ENCODE results near the gene MSMO1. TPM values are rescaled to one million over a fixed set of nuclear protein-coding genes. Genes with fewer than 3 reads are reported as not detected.

The MSMO1 gene
- total RNA-seq, 4 donors from 2014 or later: 10.7 to 148 (median 111) TPM

DNA sequence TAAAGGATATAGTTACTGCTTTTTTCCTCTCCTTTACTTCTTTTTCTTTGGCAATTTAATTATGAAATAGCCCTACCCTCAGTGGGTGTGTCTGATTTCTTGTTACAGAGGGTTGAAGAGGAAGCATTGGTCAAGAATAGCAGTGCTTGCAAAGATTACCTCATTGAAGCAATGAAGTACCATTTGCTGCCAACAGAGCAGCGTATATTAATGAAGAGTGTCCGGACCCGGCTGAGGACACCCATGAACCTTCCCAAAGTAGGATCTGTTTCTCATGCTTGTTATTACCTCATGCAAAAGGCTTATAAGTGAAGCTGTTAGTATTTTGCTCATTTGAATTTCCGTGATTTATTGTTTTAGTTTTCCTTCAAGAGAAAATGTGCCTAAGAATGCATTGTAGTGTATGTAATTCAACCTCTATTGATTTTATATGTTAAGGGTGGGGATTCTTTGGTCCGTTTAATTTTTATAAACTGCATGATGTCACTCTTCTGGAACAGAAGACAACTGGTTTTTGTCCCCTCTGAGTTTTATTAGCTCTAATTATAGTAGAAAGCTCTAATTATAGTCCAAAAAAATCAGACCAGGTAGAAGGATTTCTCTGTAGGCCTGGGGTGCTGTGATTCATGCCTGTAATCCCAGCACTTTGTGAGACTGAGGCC, 27.9 kb upstream of the MSMO1 start:
- TF ChIP-seq POLR2A (IDR thresholded peaks at IDR 0.05): no peak
- TF ChIP-seq, protein P1, sequence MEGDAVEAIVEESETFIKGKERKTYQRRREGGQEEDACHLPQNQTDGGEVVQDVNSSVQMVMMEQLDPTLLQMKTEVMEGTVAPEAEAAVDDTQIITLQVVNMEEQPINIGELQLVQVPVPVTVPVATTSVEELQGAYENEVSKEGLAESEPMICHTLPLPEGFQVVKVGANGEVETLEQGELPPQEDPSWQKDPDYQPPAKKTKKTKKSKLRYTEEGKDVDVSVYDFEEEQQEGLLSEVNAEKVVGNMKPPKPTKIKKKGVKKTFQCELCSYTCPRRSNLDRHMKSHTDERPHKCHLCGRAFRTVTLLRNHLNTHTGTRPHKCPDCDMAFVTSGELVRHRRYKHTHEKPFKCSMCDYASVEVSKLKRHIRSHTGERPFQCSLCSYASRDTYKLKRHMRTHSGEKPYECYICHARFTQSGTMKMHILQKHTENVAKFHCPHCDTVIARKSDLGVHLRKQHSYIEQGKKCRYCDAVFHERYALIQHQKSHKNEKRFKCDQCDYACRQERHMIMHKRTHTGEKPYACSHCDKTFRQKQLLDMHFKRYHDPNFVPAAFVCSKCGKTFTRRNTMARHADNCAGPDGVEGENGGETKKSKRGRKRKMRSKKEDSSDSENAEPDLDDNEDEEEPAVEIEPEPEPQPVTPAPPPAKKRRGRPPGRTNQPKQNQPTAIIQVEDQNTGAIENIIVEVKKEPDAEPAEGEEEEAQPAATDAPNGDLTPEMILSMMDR (IDR thresholded peaks at IDR 0.05): no peak
- Histone ChIP-seq H3K27me3 (no peaks in the 10 kb centered on the region), H3K36me3 (peaks cover 0 to 8% (median 0%) of the 10 kb centered on the region in 3 donors), H3K4me1 (no peaks in the 10 kb centered on the region), H3K4me3 (no peak overlapping the region), H3K9me3 (no peaks in the 10 kb centered on the region), H3K27ac (no peak overlapping the region)
- no peak for DNase-seq

DNA sequence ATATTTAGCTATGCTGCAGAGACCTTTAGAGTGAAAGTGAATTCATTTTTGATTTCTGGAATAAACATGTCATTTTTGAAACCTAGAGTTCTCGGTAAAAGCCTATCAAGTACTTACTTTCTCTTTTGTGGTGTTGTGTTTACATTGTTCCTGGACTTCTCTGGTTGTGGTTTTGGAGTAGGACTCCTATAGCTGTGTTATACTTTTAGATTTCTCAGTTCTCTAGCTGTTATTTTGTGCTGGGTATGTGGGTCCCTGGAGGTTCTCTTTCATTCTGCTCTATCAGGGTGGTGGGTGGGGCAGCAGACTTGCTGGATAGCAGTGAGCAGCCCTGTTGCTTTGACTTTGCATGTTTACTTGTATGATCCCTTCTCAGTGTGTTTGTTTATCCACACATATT, 25.6 kb upstream of the MSMO1 start:
- peaks cover 0 to 5% (median 0%) of the 10 kb centered on the region in 3 donors for H3K36me3 ChIP-seq
- H3K4me1 ChIP-seq: no peaks in the 10 kb centered on the region
- no peak for DNase-seq
- H3K9me3 ChIP-seq: no peaks in the 10 kb centered on the region
- no peaks in the 10 kb centered on the region for H3K27me3 ChIP-seq
- no peak overlapping the region for H3K27ac ChIP-seq
- H3K4me3 ChIP-seq: no peak overlapping the region
- TF ChIP-seq, protein P1 (IDR thresholded peaks at IDR 0.05): no peak
- no peak for TF ChIP-seq POLR2A (IDR thresholded peaks at IDR 0.05)

DNA sequence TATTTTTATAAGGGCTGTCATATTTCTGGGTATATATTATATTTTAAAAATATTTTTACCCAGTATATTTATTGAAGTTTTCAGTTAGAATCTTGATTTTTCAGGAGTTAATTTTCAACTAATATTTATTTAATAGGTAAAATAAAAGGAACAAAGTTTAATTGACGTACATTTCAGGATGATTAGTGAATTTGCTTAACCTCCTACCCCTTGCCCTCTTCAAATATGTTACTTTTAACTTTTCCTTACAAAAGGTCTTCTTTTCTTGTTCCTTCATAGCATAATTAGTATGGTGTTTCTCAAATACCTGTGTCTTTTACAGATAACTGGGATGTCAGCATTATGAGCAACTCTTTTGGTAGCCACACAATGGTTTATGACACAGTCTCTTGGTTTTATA, 24.8 kb upstream of the MSMO1 start:
- Histone ChIP-seq H3K36me3 (peaks cover 0 to 3% (median 0%) of the 10 kb centered on the region in 3 donors), H3K9me3 (no peaks in the 10 kb centered on the region), H3K4me1 (no peaks in the 10 kb centered on the region), H3K27ac (no peak overlapping the region), H3K4me3 (no peak overlapping the region), H3K27me3 (no peaks in the 10 kb centered on the region)
- TF ChIP-seq, protein P1 (IDR thresholded peaks at IDR 0.05): no peak
- TF ChIP-seq POLR2A (IDR thresholded peaks at IDR 0.05): no peak
- no peak for DNase-seq

DNA sequence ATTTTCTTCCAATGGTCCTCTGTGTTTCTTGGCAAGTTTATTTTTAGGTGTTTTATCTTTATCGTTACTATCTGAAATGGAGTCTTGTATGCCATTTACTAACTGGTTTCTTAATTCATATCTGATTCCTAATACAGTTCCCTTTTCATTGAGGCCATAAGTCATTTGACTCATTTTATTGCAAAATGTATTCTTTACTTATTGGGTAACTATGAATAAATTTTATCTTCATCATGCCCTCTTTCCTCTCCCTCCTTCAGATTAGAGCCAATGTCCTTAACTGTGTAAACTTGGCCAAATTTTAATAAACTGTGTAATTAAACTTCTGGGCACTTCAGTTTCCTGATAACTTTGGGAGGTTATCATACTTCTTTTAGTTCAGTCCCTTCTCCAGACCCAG, 19.3 kb upstream of the MSMO1 start:
- Histone ChIP-seq H3K9me3 (no peaks in the 10 kb centered on the region), H3K27ac (no peak overlapping the region), H3K4me3 (no peak overlapping the region), H3K4me1 (no peaks in the 10 kb centered on the region), H3K27me3 (no peaks in the 10 kb centered on the region), H3K36me3 (peaks cover 0 to 9% (median 0%) of the 10 kb centered on the region in 3 donors)
- no peak for TF ChIP-seq POLR2A (IDR thresholded peaks at IDR 0.05)
- TF ChIP-seq, protein P1 (IDR thresholded peaks at IDR 0.05): no peak
- DNase-seq: no peak

DNA sequence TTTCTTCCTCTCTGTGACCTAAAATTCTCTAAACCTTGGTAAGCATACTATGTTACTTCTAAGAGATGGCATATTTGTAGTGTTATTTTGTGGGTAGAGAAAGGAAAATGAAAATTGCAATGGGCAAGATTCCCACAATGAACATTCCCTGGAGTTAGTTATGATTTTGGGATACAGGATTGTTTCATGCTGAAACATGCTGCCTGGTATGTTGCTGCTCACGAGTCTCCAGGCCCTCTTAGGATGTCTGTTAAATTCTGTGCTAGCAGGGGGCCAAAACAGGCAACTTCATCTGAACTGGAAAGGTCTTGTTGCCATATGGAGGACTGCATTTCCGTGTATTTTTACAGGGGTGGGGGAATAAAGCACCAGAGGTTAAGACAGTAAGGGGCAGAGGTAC, 18.9 kb upstream of the MSMO1 start:
- Histone ChIP-seq H3K9me3 (no peaks in the 10 kb centered on the region), H3K36me3 (peaks cover 0 to 11% (median 0%) of the 10 kb centered on the region in 3 donors), H3K27me3 (no peaks in the 10 kb centered on the region), H3K27ac (no peak overlapping the region), H3K4me1 (no peaks in the 10 kb centered on the region), H3K4me3 (no peak overlapping the region)
- no peak for DNase-seq
- TF ChIP-seq, protein P1 (IDR thresholded peaks at IDR 0.05): no peak
- TF ChIP-seq POLR2A (IDR thresholded peaks at IDR 0.05): no peak

Data from Peyer's patch (tissue), 4 donors.